Measurements from ENCODE around the gene PCMT1. TPM values are rescaled to one million over a fixed set of nuclear protein-coding genes. Genes with fewer than 3 reads are reported as not detected.

PCMT1 gene
- total and polyA plus RNA-seq, 3 donors from 2014 or later: 192 to 220 (median 196) TPM

DNA sequence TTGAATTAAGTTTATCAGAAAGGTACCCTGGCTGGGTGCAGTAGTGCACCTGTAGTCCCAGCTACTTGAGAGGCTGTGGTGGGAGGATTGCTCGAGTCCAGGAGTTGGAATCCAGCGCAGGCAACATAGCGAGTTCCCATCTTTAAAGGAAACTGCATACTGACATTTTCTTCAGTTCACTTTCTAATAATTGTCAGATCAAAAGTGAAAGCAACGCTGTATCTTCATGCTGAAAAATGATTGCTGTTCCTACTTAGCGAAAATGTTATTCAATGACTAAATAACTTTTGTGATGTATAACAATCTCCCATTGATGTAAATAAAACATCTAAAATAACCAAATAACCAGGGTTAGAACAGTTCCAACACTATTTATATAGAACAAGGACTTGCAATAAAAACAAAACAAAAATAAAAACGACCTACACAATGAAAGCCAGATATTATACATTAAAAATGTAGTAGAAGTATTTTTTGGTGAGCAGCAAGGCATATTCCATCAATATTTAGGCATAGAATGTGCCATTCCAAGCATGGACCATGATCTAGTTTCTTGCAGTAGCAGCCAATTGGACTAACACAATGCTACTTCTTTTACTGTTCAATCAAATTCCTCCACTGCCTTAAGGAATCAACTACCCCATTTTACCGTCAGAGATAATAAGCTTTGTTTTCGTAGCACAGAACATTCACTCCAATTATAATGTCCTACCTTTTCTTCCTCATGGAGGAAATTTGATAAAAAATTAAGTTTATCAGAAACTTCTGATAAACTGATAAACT lies 33.2 kb upstream of the PCMT1 start:
- Histone ChIP-seq H3K36me3 (ENCODE audit: low read depth, missing control alignments) (no peaks in the 10 kb centered on the region), H3K4me3 (peak overlapping the region in 1 of 2 donors; percentile 88), H3K4me1 (peaks cover 13% of the 10 kb centered on the region), H3K9me3 (no peaks in the 10 kb centered on the region), H3K27me3 (no peaks in the 10 kb centered on the region), H3K27ac (peak overlapping the region in 1 of 2 donors; percentile 95)
- intact Hi-C loops (cut with DNase I; ENCODE audit: low total_unique reads): no loop called here
- WGBS, 2 donors: 20 to 21% methylated on average over 8 of the region's 8 CpGs
- no peak for DNase-seq
- TF ChIP-seq POLR2A (IDR thresholded peaks at IDR 0.05): no peak
- TF ChIP-seq, protein P1, sequence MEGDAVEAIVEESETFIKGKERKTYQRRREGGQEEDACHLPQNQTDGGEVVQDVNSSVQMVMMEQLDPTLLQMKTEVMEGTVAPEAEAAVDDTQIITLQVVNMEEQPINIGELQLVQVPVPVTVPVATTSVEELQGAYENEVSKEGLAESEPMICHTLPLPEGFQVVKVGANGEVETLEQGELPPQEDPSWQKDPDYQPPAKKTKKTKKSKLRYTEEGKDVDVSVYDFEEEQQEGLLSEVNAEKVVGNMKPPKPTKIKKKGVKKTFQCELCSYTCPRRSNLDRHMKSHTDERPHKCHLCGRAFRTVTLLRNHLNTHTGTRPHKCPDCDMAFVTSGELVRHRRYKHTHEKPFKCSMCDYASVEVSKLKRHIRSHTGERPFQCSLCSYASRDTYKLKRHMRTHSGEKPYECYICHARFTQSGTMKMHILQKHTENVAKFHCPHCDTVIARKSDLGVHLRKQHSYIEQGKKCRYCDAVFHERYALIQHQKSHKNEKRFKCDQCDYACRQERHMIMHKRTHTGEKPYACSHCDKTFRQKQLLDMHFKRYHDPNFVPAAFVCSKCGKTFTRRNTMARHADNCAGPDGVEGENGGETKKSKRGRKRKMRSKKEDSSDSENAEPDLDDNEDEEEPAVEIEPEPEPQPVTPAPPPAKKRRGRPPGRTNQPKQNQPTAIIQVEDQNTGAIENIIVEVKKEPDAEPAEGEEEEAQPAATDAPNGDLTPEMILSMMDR (IDR thresholded peaks at IDR 0.05): no peak

DNA sequence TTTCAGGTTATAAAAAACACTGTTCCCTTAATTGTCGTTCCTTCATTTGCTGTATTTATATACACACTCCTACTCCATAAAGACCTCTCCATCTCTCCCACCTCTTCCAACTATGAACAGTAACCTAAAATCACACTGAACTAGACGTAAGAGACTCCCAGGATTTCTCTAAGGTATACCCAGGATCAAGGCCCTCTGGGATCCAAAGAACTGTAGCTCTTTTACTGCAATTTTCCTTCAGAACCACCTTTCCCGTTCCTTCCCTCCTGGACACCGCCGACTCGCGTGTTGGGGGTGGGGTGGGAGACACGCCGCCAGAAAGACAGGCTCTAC lies 32.3 kb upstream of the PCMT1 start:
- no peaks in the 10 kb centered on the region for H3K9me3 ChIP-seq
- H3K4me3 ChIP-seq: peak overlapping the region; percentile 88 to 99
- H3K27ac ChIP-seq: peak overlapping the region; percentile 95 to 99
- no peaks in the 10 kb centered on the region for H3K36me3 ChIP-seq (ENCODE audit: low read depth, missing control alignments)
- intact Hi-C loops (cut with DNase I; ENCODE audit: low total_unique reads): no loop called here
- no peak for DNase-seq
- peaks cover 13% of the 10 kb centered on the region for H3K4me1 ChIP-seq
- H3K27me3 ChIP-seq: no peaks in the 10 kb centered on the region
- TF ChIP-seq, protein P1 (IDR thresholded peaks at IDR 0.05): no peak
- no peak for TF ChIP-seq POLR2A (IDR thresholded peaks at IDR 0.05)
- WGBS, 2 donors: 0 to 2% methylated on average over 9 of the region's 9 CpGs

DNA sequence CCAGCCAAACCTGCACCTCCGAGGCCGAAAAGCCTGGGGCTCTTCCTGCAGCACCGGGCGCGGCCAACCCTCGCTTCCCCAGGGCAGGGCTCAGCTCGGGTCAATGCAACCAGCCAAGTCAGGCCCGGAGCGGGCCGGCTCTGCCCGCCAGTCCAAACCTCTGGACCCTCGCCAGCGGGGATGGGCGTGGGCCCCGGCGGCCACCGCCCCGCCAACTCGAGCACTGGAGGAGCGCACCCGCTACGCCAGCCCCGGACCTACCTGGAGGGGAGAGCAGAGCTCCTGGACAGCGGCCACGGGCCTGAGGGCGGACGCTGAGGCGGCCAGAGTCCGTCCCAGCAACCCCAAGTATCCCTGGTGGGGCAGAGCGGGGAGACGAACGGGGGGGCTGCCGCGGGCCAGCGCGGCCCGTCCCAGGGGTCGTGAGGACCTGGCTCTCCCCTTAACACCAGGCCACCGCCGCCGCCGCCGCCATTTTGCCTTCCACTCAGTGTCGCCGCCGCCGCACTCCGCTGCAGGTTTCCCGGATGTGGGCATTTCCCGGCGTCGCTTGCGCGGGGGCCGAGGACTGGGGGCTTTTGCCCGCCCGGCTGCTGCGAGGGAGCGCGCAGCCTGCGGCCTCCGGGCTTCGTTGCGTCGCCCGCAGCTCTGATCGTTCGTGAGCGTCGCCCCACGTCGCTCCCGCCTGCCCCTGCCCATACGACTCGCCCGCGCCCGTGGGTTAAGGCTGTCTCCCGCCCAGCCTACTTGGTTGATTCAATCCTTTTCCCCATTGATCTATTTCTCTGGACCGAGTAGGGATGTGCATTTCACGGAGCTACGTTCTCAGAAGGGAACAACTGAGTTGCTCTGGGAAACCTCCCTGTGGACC lies 31.7 kb upstream of the PCMT1 start, which contains the start of gene LATS1:
LATS1 (minus strand) TSS at position 514 of the 871 bp plus-strand sequence. CDS start 15,975 bp downstream, outside the sequence.
- Histone ChIP-seq H3K4me3 (peak within 1 kb of the TSS; percentile 88 to 99), H3K27ac (peak within 1 kb of the TSS; percentile 95 to 99), H3K4me1 (peaks cover 13% of the 10 kb centered on the region), H3K9me3 (no peaks in the 10 kb centered on the region), H3K27me3 (no peaks in the 10 kb centered on the region), H3K36me3 (ENCODE audit: low read depth, missing control alignments) (no peaks in the 10 kb centered on the region)
- 0 to 1% methylated on average over 24 to 38 of the region's 82 CpGs for WGBS, 2 donors
- no peak for TF ChIP-seq POLR2A (IDR thresholded peaks at IDR 0.05)
- TF ChIP-seq, protein P1 (IDR thresholded peaks at IDR 0.05): no peak
- intact Hi-C loops (cut with DNase I; ENCODE audit: low total_unique reads): no loop called here
- peak; percentile 93 for DNase-seq

DNA sequence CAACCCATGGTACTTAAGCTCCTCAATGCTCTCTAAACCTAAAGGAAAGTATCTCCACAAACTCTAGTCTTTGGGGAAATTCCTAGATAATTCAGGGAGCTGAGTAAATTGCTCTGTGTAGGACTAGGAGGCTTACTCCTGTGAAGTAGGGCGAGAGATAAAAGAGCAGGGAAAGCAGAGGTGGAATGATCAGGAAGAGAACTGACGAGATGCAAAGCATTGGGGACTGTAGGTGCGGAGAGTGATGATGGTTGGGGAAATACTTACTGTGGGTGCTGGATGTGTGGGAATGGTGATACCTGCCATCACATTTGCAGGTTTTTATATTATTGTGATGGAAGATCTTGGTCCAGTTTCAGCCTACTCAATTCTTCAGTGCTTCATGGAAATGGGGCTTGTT lies 30.0 kb upstream of the PCMT1 start:
- Histone ChIP-seq H3K27ac (no peak overlapping the region), H3K4me3 (no peak overlapping the region), H3K27me3 (no peaks in the 10 kb centered on the region), H3K36me3 (ENCODE audit: low read depth, missing control alignments) (no peaks in the 10 kb centered on the region), H3K4me1 (peaks cover 13% of the 10 kb centered on the region), H3K9me3 (no peaks in the 10 kb centered on the region)
- TF ChIP-seq, protein P1 (IDR thresholded peaks at IDR 0.05): no peak
- no peak for TF ChIP-seq POLR2A (IDR thresholded peaks at IDR 0.05)
- 79 to 88% methylated on average over 3 of the region's 3 CpGs for WGBS, 2 donors
- DNase-seq: no peak
- intact Hi-C loops (cut with DNase I; ENCODE audit: low total_unique reads): no loop called here

Data from testis (tissue), 3 donors.